ENCODE measurements around the gene MSANTD1. TPM values are rescaled to one million over a fixed set of nuclear protein-coding genes. Genes with fewer than 3 reads are reported as not detected.

MSANTD1 gene
- total and polyA plus RNA-seq, 3 experiments from 2014 or later, result 0.38 to 0.46 TPM; not detected in 1

DNA sequence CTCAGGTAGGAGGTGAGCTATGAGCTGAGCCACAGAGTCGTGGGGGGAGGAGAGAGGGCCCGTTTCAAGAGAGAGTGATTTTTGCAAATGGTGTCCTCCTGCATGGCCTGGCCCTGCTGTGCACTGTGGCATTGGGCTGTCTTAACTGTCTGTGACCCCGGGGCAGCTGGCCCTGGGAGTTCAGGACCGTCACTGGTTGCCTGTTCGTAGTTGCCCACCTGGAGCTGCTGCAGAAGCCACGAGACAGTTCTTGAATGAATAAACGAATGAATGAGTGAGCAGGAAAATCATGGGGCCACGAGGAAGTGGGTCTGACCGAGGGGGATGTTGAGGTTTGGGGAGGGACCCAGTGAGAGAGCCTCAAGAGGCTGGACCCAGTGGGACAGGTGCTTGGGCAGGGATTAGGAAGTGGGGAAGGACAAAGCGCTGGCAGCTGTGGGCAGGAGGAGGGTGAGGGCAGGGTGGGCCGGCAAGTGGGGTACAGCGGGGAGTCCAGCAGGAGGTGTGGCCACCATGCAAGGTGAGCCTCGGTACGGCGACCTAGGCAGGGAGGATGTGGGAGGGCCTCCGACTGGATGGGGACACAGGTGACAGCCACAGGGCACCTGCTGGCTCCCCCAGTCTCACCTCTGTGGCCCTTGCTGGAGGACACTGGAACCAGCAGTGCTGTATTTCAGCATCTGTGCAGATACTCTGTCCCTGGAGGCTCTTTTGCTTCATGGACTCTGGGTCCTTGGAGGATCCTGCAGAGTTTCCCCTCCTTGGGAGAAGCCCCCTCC lies 54.0 kb downstream of the MSANTD1 start:
- Mint-ChIP-seq H3K4me1 (peaks cover 44 to 60% (median 44%) of the 10 kb centered on the region in 3 donors), H3K9me3 (peaks cover 0 to 2% (median 0%) of the 10 kb centered on the region in 5 donors), H3K27ac (peak overlapping the region in 7 of 8 donors; percentile 32 to 99 (median 89)), H3K4me3 (peak overlapping the region; percentile 57 to 92 (median 82)), H3K36me3 (no peaks in the 10 kb centered on the region), H3K27me3 (peaks cover 8% of the 10 kb centered on the region in 2 donors)
- Histone ChIP-seq H3K36me3 (ENCODE audit: insufficient read depth, low read length) (no peaks in the 10 kb centered on the region), H3K27me3 (ENCODE audit: insufficient read depth, low read length, poor library complexity, severe bottlenecking) (no peaks in the 10 kb centered on the region), H3K4me1 (ENCODE audit: insufficient read depth, low read length) (peaks cover 53% of the 10 kb centered on the region), H3K27ac (ENCODE audit: low read depth, low read length) (no peak overlapping the region), H3K9me3 (ENCODE audit: low read length) (no peaks in the 10 kb centered on the region), H3K4me3 (ENCODE audit: low read length) (peak overlapping the region; percentile 62)
- peak in 3 of 5 donors; percentile 21 to 34 (median 24) for DNase-seq
- ChIA-PET CTCF (interaction anchor here (1.2 kb wide), 1 partner anchor 43 kb away, joined by 3 read pairs; no protein-coding TSS in a partner anchor), POLR2A (interaction anchor here (0.5 kb wide), 1 partner anchor 120 kb away, joined by 4 read pairs; no protein-coding TSS in a partner anchor)

- H3K27ac ChIP-seq (ENCODE audit: low read depth, low read length), result no peak overlapping the region
- DNase-seq, result no peak
- H3K27me3 Mint-ChIP-seq, result peaks cover 11 to 12% of the 10 kb centered on the region in 2 donors
- CTCF ChIA-PET, result interaction anchor here (1.2 kb wide), 1 partner anchor 43 kb away, joined by 3 read pairs; no protein-coding TSS in a partner anchor
- H3K36me3 Mint-ChIP-seq, result no peaks in the 10 kb centered on the region
- no peaks in the 10 kb centered on the region for H3K27me3 ChIP-seq (ENCODE audit: insufficient read depth, low read length, poor library complexity, severe bottlenecking)
- H3K36me3 ChIP-seq (ENCODE audit: insufficient read depth, low read length), result no peaks in the 10 kb centered on the region
- H3K4me1 ChIP-seq (ENCODE audit: insufficient read depth, low read length), result peaks cover 53% of the 10 kb centered on the region
- H3K9me3 ChIP-seq (ENCODE audit: low read length), result no peaks in the 10 kb centered on the region
- no peaks in the 10 kb centered on the region for H3K9me3 Mint-ChIP-seq
- POLR2A ChIA-PET, result interaction anchor here (0.5 kb wide), 1 partner anchor 121 kb away, joined by 4 read pairs; no protein-coding TSS in a partner anchor
- peak overlapping the region; percentile 62 for H3K4me3 ChIP-seq (ENCODE audit: low read length)
- H3K4me3 Mint-ChIP-seq, result peak overlapping the region; percentile 12 to 86 (median 81)
- H3K4me1 Mint-ChIP-seq, result peaks cover 44 to 60% (median 44%) of the 10 kb centered on the region in 3 donors
- H3K27ac Mint-ChIP-seq, result peak overlapping the region in 6 of 8 donors; percentile 7 to 98 (median 49)
These were observed 54.5 kb downstream of the MSANTD1 start for GRCh38 chr4:3303565-3303824.

- Histone ChIP-seq H3K27ac (ENCODE audit: low read depth, low read length) (no peak overlapping the region), H3K4me1 (ENCODE audit: insufficient read depth, low read length) (peaks cover 53% of the 10 kb centered on the region), H3K36me3 (ENCODE audit: insufficient read depth, low read length) (no peaks in the 10 kb centered on the region), H3K4me3 (ENCODE audit: low read length) (no peak overlapping the region), H3K27me3 (ENCODE audit: insufficient read depth, low read length, poor library complexity, severe bottlenecking) (no peaks in the 10 kb centered on the region), H3K9me3 (ENCODE audit: low read length) (no peaks in the 10 kb centered on the region)
- POLR2A ChIA-PET, result no interaction called here
- H3K4me3 Mint-ChIP-seq, result peak overlapping the region in 3 of 7 donors; percentile 12 to 66 (median 25)
- no peak for DNase-seq
- no peaks in the 10 kb centered on the region for H3K9me3 Mint-ChIP-seq
- CTCF ChIA-PET, result interaction anchor here (1.2 kb wide), 1 partner anchor 42 kb away, joined by 3 read pairs; no protein-coding TSS in a partner anchor
- H3K27ac Mint-ChIP-seq, result peak overlapping the region in 1 of 8 donors; percentile 37
- peaks cover 44 to 54% (median 44%) of the 10 kb centered on the region in 3 donors for H3K4me1 Mint-ChIP-seq
- peaks cover 11 to 12% of the 10 kb centered on the region in 2 donors for H3K27me3 Mint-ChIP-seq
- H3K36me3 Mint-ChIP-seq, result no peaks in the 10 kb centered on the region
These were observed 55.2 kb downstream of the MSANTD1 start for GRCh38 chr4:3303923-3304710.

DNA sequence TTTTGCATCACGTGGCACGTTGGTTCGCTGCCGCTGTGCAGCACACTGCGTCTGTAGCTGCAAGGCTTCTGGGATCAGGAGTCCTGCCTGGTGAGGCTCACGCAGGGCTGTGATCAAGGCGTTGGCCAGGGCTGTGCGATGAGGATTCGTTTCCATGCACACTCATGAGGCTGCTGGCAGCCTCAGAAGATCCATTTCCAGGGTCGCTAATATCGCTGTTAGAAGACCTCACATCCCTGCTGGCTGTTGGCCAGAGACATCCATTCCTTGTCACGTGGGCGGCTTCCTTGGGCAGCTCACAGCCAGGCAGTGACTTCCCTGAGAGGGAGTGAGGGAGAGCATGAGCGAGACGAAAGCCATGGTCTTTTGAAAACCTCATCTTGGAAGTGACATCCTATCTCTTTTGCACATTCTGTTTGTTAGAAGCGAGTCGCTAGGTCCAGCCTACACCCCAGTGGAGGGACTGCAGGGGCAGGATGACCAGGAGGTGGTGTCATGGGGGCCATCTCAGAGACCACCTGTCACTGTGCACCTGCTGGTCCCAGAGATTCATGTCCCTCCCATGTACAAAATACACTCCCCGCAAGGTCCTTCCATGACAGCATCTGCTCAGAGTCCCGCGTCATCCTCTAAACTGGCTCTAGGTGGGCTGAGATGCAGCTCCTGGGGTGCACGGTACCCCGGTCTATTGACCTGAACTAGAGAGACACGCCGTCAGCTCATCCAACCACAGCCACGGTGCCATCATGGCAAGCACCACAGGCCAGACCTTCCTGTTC lies 56.1 kb downstream of the MSANTD1 start:
- H3K4me1 Mint-ChIP-seq, result peaks cover 38 to 49% (median 44%) of the 10 kb centered on the region in 3 donors
- Histone ChIP-seq H3K27ac (ENCODE audit: low read depth, low read length) (no peak overlapping the region), H3K36me3 (ENCODE audit: insufficient read depth, low read length) (no peaks in the 10 kb centered on the region), H3K27me3 (ENCODE audit: insufficient read depth, low read length, poor library complexity, severe bottlenecking) (no peaks in the 10 kb centered on the region), H3K4me1 (ENCODE audit: insufficient read depth, low read length) (peaks cover 53% of the 10 kb centered on the region), H3K4me3 (ENCODE audit: low read length) (no peak overlapping the region), H3K9me3 (ENCODE audit: low read length) (no peaks in the 10 kb centered on the region)
- peak overlapping the region in 1 of 7 donors; percentile 45 for H3K4me3 Mint-ChIP-seq
- ChIA-PET CTCF (no interaction called here), POLR2A (no interaction called here)
- peak overlapping the region in 3 of 8 donors; percentile 37 to 85 (median 68) for H3K27ac Mint-ChIP-seq
- H3K36me3 Mint-ChIP-seq, result no peaks in the 10 kb centered on the region
- DNase-seq, result peak in 1 of 5 donors; percentile 30
- H3K27me3 Mint-ChIP-seq, result peaks cover 11 to 12% of the 10 kb centered on the region in 2 donors
- H3K9me3 Mint-ChIP-seq, result no peaks in the 10 kb centered on the region

DNA sequence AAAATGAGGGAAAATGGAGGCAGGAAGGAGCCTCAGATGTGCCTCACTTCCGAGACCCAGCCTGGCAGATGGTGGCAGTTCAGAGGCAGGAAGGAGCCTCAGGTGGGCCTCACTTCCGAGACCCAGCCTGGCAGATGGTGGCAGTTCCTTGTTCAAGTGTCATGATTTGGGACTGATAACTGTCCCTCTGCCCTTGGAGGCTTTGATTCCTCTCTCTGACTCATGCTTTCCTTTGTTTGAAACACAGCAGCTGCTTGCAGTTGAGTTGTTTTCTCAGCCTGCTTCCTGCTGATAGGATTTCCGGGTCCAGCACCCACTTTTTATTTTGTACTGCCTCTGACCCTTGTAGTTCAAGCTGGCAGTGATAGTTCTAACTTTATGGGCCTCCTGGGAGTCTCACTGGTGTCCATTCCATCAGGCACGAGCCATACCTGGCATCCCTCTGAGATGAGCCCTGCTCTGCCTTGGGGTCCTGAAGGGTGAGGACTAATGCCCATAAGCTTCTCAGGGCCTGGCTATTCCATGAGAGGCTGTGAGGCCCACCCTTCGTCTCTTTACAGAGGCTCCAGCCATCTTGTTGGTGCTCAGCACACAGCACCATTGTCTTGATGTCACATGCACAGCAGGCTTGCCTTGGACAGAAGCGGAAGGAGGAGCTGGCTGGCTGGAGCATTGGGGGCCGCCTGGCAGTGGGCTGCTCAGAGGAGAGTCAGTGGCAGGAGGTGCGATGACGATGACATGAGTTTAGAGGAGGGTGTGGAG lies 56.8 kb downstream of the MSANTD1 start:
- Mint-ChIP-seq H3K9me3 (no peaks in the 10 kb centered on the region), H3K4me3 (peak overlapping the region in 1 of 7 donors; percentile 45), H3K27ac (peak overlapping the region in 4 of 8 donors; percentile 29 to 85 (median 52)), H3K4me1 (peaks cover 38 to 49% (median 44%) of the 10 kb centered on the region in 3 donors), H3K27me3 (peaks cover 11 to 12% of the 10 kb centered on the region in 2 donors), H3K36me3 (no peaks in the 10 kb centered on the region)
- Histone ChIP-seq H3K4me1 (ENCODE audit: insufficient read depth, low read length) (peaks cover 53% of the 10 kb centered on the region), H3K27me3 (ENCODE audit: insufficient read depth, low read length, poor library complexity, severe bottlenecking) (no peaks in the 10 kb centered on the region), H3K27ac (ENCODE audit: low read depth, low read length) (no peak overlapping the region), H3K36me3 (ENCODE audit: insufficient read depth, low read length) (no peaks in the 10 kb centered on the region), H3K4me3 (ENCODE audit: low read length) (no peak overlapping the region), H3K9me3 (ENCODE audit: low read length) (no peaks in the 10 kb centered on the region)
- POLR2A ChIA-PET, result no interaction called here
- DNase-seq, result peak in 1 of 5 donors; percentile 34
- CTCF ChIA-PET, result no interaction called here

Other genes starting within 250 kb of the MSANTD1 start
- not detected for gene HTT-AS, start 174.6 kb upstream of the MSANTD1 start, total RNA-seq
- gene HTT-AS, start 174.6 kb upstream of the MSANTD1 start, polyA plus RNA-seq, result not detected
- 10 to 100 TPM; 54.7 to 58.6 TPM for gene HTT, start 174.5 kb upstream of the MSANTD1 start, total RNA-seq
- gene HTT, start 174.5 kb upstream of the MSANTD1 start, polyA plus RNA-seq, result 5.1 TPM
- 1 to 10 TPM; 2.3 to 2.4 TPM for gene RGS12, start 43.9 kb downstream of the MSANTD1 start, total RNA-seq
- gene RGS12, start 43.9 kb downstream of the MSANTD1 start, polyA plus RNA-seq, result 3.0 TPM
- not detected for gene HGFAC, start 192.8 kb downstream of the MSANTD1 start, total RNA-seq
- gene HGFAC, start 192.8 kb downstream of the MSANTD1 start, polyA plus RNA-seq, result not detected
- not detected for gene DOK7, start 214.1 kb downstream of the MSANTD1 start, total RNA-seq
- gene DOK7, start 214.1 kb downstream of the MSANTD1 start, polyA plus RNA-seq, result not detected

Measured in CD8-positive, alpha-beta memory T cell (primary cell).